ENCODE measurements around the gene FUOM.
"Not testable (repeated sequence)": the region's sequence is repeated elsewhere in the genome, so short reads cannot be mapped to it uniquely, and the experiment has no call there.

FUOM gene

DNA sequence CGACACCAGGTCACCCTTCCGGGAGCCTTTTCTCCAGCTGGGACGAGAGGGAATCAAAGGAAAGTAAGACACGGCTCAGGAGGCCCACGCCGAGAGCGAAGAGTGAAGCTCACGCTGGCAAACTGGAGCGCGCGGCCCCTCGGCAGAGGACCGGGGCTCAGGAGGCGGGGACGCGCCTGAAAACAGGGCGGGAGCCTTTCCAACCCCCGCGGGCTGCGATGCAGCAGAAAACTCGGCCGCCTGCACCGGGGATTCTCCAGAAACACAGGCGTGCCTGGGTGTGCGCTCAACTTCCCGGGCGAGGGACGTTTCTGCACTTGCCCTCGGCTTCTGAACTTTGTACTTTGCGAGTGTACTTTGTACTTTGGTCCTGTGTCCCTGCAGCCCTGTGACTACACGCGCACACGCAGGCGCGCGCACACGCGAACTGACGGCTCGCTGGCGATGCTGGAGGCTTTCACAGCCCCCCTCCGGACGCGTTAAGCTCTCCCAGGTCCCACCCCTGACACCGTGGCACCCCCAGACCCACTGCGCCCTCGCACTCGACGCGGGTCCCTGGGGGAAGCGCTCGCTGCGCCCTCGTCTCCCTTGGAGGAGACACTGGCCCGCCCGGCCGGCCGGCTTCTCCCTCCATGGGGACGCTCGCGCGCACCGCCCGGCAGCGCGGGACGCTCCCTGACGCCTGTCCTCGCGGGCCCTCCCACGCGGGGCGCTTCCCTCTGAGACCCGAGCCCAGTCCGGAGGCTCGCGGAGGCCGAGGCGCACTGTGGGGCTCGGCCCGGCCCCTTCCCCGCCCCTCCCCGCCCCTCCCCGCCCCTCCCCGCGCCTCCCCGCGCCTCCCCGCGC, 20.7 kb upstream of the FUOM start:
- H3K9me3 Mint-ChIP-seq, result no peaks in the 10 kb centered on the region
- peak overlapping the region; percentile 78 for H3K4me3 Mint-ChIP-seq
- H3K27ac Mint-ChIP-seq, result peak overlapping the region; percentile 26
- peaks cover 1% of the 10 kb centered on the region for H3K36me3 Mint-ChIP-seq (ENCODE audit: low read depth)
- H3K27me3 Mint-ChIP-seq (ENCODE audit: low read depth), result peaks cover 4% of the 10 kb centered on the region
- H3K4me1 Mint-ChIP-seq (ENCODE audit: low read depth), result peaks cover 4% of the 10 kb centered on the region

DNA sequence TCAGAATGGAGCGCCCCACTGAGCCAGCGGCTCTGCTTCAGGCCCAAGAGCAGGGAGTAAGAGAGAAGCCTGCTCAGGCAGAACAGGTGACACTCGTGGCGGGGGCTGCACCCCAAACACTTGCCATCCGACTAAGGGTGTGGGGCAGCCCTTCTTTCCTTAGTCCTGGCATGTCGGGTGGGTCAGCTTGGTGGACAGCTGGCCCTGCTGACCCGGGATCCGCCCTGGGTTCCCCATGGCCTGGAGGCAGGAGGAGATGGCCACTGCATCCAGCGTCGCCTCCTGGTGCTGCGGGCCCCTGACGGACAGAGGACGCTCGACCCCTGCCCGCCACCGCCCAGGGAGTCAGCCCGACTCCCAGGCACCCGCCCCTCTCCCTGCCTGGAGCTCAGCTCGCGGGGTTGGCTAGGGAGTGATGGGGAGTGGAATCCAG, 20.0 kb upstream of the FUOM start:
- Mint-ChIP-seq H3K36me3 (ENCODE audit: low read depth) (peaks cover 1% of the 10 kb centered on the region), H3K9me3 (no peaks in the 10 kb centered on the region), H3K27ac (no peak overlapping the region), H3K4me1 (ENCODE audit: low read depth) (peaks cover 4% of the 10 kb centered on the region), H3K4me3 (peak overlapping the region; percentile 78), H3K27me3 (ENCODE audit: low read depth) (peaks cover 4% of the 10 kb centered on the region)

- Mint-ChIP-seq H3K4me3 (peak overlapping the region; percentile 48), H3K36me3 (ENCODE audit: low read depth) (peaks cover 1% of the 10 kb centered on the region), H3K27ac (no peak overlapping the region), H3K27me3 (ENCODE audit: low read depth) (peaks cover 4% of the 10 kb centered on the region), H3K9me3 (no peaks in the 10 kb centered on the region), H3K4me1 (ENCODE audit: low read depth) (peaks cover 4% of the 10 kb centered on the region)
Observed at GRCh38 chr10:133377025-133377817, 19.4 kb upstream of the FUOM start.

- not testable (repeated sequence) for H3K9me3 Mint-ChIP-seq; H3K36me3 Mint-ChIP-seq (ENCODE audit: low read depth); H3K27me3 Mint-ChIP-seq (ENCODE audit: low read depth); H3K4me1 Mint-ChIP-seq (ENCODE audit: low read depth)
- peak overlapping the region; percentile 67 for H3K4me3 Mint-ChIP-seq
- peak overlapping the region; percentile 20 for H3K27ac Mint-ChIP-seq
Observed at GRCh38 chr10:133376183-133376582, 18.4 kb upstream of the FUOM start.

DNA sequence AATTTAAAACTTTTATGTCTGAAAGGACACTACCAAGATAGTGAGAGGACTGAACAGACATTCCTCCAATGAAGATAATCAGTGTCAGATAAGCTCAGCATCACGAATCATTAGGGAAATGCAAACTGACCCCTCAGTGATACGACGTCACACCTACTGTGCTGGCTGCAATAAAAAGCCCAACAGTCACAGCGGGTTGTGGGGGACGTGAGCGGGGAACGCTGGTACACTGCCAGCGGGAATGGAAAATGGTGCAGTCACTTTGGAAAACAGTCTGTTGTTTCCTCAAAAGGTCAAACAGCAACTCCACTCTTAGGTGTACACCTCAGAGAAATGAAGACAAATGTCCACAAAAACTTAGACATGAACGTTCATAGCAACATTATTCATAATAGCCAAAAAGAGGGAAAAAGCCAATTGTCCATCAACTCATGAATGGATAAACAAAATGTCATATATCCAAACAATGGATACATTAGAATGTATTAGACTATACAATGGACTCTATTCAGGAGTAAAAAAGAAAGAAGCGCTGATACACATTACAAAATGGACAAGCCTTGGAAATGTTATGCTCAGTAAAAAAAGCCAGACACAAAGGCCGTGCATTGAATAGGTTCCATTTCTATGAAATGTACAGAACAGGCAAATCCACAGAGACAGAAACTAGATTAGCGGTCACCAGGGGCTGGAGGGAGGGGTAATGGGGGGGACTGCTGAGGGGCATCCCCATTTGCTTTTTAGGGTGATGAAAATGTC, 17.7 kb upstream of the FUOM start:
- no peaks in the 10 kb centered on the region for H3K9me3 Mint-ChIP-seq
- H3K4me3 Mint-ChIP-seq, result no peak overlapping the region

GRCh38 chr10:133373174-133374090, 15.6 kb upstream of the FUOM start, which contains the start of gene ECHS1:
Gene ECHS1, minus strand, starts transcription at chr10:133373354. Its CDS starts 21 bp downstream, at chr10:133373333.
- Mint-ChIP-seq H3K36me3 (ENCODE audit: low read depth) (peaks cover 4% of the 10 kb centered on the region), H3K27ac (peak within 1 kb of the TSS; percentile 49), H3K4me3 (peak within 1 kb of the TSS; percentile 84), H3K27me3 (ENCODE audit: low read depth) (peaks cover 4% of the 10 kb centered on the region), H3K4me1 (ENCODE audit: low read depth) (peaks cover 7% of the 10 kb centered on the region), H3K9me3 (no peaks in the 10 kb centered on the region)

More for the DNA sequence above, 17.7 kb upstream of the FUOM start:
- Mint-ChIP-seq H3K27ac (no peak overlapping the region), H3K4me1 (ENCODE audit: low read depth) (peaks cover 9% of the 10 kb centered on the region), H3K27me3 (ENCODE audit: low read depth) (peaks cover 4% of the 10 kb centered on the region), H3K36me3 (ENCODE audit: low read depth) (peaks cover 1% of the 10 kb centered on the region)

DNA sequence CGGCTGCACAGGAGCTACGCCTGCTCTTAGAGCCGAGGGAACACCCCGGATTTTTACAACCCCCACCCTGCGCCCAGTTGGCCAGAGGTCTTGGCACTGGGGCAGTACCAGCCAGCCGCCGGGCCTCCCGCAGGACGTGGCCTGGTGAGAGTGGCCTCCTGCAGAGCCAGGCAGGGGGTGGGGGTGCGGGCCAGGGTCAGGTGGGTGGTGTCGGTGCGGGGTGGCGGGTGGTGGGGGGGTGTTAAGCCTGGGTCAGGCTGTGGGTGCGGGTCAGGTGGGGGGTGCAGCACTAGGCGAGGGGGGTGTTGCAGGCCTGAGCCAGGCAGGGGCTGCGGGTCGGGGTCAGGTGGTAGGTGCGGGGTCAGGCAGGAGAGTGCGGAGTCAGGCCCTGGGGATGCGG, 14.7 kb upstream of the FUOM start:
- Mint-ChIP-seq H3K27me3 (ENCODE audit: low read depth) (peaks cover 4% of the 10 kb centered on the region), H3K9me3 (no peaks in the 10 kb centered on the region), H3K4me3 (peak overlapping the region; percentile 84), H3K36me3 (ENCODE audit: low read depth) (peaks cover 7% of the 10 kb centered on the region), H3K4me1 (ENCODE audit: low read depth) (peaks cover 7% of the 10 kb centered on the region), H3K27ac (no peak overlapping the region)

DNA sequence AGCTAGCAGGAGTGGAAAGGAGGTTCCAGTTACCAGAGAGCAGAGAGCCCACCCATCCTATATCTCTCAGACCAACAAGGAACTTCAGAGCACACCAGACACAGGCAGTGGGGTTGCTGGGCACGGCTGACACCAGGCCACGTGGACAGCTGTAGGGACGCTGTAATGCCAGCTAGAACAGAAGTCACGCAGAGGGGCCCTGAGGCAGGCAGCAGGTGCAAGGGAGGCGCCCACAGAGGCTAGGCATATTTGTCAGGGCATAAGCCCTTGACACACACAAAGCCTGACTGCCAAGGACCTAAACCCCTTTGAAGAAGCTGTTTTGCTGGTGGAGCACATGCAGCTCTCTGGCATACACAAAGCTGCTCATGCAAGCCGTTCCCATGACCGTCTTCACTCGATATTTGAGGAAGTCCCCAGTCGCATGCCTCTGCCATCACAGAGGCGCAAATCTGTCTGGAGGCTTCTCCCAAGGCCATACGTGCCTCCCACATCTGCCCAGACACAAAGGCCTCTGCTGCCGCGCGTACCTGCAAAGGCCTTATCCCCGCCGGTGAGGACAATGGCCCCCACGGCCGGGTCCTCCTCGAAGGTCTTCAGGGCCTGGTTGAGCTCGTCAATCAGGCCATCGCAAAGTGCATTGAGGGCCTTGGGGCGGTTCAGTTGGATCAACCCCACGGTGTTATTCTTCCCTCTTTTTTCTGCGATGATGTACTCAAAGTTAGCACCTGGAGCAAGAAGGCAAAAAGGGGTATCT, 12.4 kb upstream of the FUOM start:
- Mint-ChIP-seq H3K27me3 (ENCODE audit: low read depth) (peaks cover 4% of the 10 kb centered on the region), H3K4me3 (no peak overlapping the region), H3K27ac (no peak overlapping the region), H3K9me3 (no peaks in the 10 kb centered on the region), H3K4me1 (ENCODE audit: low read depth) (peaks cover 7% of the 10 kb centered on the region), H3K36me3 (ENCODE audit: low read depth) (peaks cover 7% of the 10 kb centered on the region)

- Mint-ChIP-seq H3K36me3 (ENCODE audit: low read depth) (peaks cover 8% of the 10 kb centered on the region), H3K27me3 (ENCODE audit: low read depth) (no peaks in the 10 kb centered on the region), H3K4me1 (ENCODE audit: low read depth) (peaks cover 4% of the 10 kb centered on the region), H3K9me3 (no peaks in the 10 kb centered on the region), H3K27ac (no peak overlapping the region), H3K4me3 (no peak overlapping the region)
Observed at GRCh38 chr10:133368153-133368552, 10.3 kb upstream of the FUOM start.

- not testable (repeated sequence) for H3K27me3 Mint-ChIP-seq (ENCODE audit: low read depth); H3K4me1 Mint-ChIP-seq (ENCODE audit: low read depth); H3K27ac Mint-ChIP-seq; H3K36me3 Mint-ChIP-seq (ENCODE audit: low read depth); H3K4me3 Mint-ChIP-seq; H3K9me3 Mint-ChIP-seq
Observed at GRCh38 chr10:133367461-133367860, 9.6 kb upstream of the FUOM start.

DNA sequence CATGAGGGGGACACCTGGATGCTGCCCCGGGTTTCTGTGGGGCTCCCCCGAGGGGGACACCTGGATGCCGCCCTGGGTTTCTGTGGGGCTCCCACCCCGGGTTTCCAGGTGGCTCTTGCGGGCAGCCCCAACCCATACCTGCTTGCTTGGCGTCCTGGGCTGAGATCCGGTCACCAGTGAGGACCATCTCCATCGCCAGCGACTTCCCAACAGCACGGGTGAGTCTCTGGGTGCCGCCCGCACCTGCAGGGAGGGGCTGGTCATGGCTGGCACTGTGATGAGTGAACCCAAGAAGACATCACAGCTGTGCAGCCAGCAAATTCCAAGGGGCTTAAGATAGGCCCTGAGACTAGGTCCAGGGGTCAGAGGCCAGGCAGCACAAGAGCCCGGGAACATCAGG, 8.9 kb upstream of the FUOM start:
- Mint-ChIP-seq H3K4me3 (no peak overlapping the region), H3K9me3 (no peaks in the 10 kb centered on the region)

DNA sequence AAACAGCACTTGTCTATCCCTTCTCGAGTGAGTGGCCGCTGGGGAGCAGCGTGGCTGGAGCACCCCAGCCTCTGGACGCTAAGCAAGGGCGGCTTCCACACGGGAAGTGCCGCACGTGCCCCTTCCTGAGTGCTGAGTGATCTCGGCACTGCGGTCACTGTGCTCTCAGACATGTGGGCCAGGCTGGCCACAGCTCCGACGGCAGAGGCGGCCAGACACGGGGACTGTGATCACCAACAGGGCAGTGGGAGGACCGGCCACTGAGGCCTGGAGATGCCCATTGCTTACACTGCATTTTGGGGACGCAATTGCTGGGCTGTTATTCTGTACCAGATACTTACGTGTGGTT, 8.3 kb upstream of the FUOM start:
- Mint-ChIP-seq H3K36me3 (ENCODE audit: low read depth) (peaks cover 14% of the 10 kb centered on the region), H3K27me3 (ENCODE audit: low read depth) (no peaks in the 10 kb centered on the region)

More for the DNA sequence above, 8.9 kb upstream of the FUOM start:
- Mint-ChIP-seq H3K27me3 (ENCODE audit: low read depth) (no peaks in the 10 kb centered on the region), H3K27ac (no peak overlapping the region), H3K36me3 (ENCODE audit: low read depth) (peaks cover 10% of the 10 kb centered on the region), H3K4me1 (ENCODE audit: low read depth) (peaks cover 2% of the 10 kb centered on the region)

DNA sequence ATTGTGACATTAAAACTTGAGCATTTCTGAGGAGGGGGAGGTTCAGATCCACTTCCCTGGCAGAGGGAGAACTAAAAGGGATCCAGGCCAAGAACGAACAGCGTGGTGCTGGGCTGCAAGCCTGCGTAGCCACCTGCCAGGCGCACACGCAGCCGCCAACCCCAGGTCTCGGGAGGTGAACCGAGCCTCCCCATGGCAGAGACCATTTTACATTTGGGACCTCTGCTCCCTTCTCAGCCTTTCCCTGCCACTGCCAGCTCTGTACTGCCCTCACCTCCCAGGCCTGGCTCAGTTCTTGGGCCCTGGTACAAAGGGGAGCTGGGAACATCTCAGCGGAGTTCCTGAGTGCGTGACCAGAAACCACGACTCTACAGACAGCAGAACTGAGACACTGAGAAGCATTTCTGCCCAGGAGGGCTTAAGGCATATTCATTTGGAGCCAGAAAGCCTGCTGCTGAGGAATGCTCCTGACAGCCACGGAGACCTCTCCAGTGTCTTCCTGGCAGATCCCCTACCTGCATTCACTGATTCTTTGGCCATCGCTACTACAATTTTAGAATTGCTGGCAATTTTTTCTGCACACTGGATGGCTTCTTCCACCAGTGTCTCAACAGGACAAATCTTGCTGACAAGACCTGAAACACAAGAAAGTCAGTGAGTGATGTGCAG, 7.8 kb upstream of the FUOM start:
- Mint-ChIP-seq H3K27me3 (ENCODE audit: low read depth) (no peaks in the 10 kb centered on the region), H3K9me3 (no peaks in the 10 kb centered on the region), H3K36me3 (ENCODE audit: low read depth) (peaks cover 14% of the 10 kb centered on the region), H3K27ac (no peak overlapping the region), H3K4me3 (no peak overlapping the region), H3K4me1 (ENCODE audit: low read depth) (no peaks in the 10 kb centered on the region)

More for the DNA sequence above, 8.3 kb upstream of the FUOM start:
- Mint-ChIP-seq H3K4me3 (no peak overlapping the region), H3K27ac (no peak overlapping the region), H3K9me3 (no peaks in the 10 kb centered on the region), H3K4me1 (ENCODE audit: low read depth) (no peaks in the 10 kb centered on the region)
